Mesenteric fat pad (tissue), 1 donor: ENCODE results near the gene MYO1E. TPM values are rescaled to one million over a fixed set of nuclear protein-coding genes. Genes with fewer than 3 reads are reported as not detected.

Experiments used
- DNase-seq: peaks from one replicate; pipeline ENCODE4 v3.0.0-alpha.2; 2020; ENCODE audit warnings: low spot score
- total RNA-seq: library from RNA; stranded (reverse); fragmentation: NEBNext Ultra II Directional; extraction: Animal tissue kit (Norgen Biotek cat#: 25700); gene quantifications from one replicate; pipeline ENCODE4 v1.2.1, GENCODE V29; 2021
- donor health status: DM: yes; HTN: yes; CAD: no.

MYO1E gene
- total RNA-seq, 1 donor from 2014 or later, result 68.7 TPM

DNA sequence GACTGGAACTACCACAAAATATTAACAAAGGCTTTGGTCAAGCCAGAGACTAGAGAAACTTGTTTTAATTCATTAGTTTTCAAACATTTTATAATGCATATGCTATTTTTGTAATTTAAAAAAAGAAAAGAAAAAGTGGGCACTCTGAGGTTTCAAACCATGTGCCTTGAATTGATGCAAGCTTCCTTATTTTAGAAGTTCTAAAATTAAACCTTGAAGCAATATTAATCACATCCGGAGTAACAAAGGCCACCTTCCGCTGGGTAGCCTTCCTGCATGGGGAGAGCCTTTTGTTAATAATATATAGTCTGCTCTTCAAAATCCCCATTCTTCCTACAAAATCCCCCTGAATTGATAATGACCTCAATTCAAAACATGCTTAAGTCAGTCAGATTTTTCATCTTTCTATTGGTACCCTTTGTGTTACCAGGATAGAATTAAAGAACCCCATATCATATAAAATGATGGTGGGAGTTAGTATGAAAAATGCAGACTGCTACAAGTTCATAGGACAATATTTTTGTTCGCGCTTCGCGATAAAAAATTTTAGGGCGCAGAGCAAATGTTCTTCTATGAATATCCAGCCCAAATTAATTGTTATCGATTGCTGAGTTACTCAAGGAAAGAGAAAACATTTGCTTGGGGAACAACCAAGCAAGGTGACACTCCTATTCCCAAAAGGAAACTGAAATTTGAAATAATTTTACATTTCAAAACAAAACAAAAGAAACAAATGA, 135.4 kb downstream of the MYO1E start:
- DNase-seq, result no peak

DNA sequence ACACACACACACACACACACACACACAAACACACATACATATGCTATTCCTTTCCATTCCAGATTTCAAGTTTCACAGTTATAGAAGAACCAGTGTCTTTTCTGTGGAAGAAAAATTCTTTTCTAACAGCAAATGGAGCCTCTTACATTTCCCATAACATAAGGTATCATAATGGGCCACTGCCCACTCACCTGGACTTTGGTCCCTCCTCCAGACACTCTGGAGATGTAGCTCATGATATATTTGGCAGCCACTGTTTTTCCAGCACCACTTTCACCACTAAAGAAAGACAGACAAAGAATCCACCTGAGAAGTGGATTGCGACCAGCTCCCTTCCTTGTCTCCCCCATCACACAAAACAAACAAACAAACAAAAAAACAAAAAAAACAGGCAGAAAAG, 136.3 kb downstream of the MYO1E start:
- no peak for DNase-seq

DNA sequence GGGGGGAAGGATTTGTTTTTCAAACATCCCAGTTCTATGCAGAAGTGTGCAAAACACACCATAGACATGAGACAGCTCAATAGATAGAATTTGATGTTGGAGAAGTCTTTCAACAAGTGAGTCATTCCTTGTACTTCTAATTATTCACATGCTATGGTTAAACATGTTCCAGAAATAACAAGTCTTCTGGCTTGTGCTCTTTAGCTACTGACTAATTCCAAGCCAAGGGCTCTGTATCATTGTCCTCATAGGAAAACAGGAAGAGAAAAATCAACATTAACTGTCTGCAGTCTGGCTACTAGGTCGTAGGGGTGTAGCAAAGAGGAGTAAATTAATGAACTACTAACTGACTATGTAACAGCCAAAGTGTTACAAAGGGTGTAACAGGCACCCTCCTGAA, 140.2 kb downstream of the MYO1E start:
- no peak for DNase-seq

DNA sequence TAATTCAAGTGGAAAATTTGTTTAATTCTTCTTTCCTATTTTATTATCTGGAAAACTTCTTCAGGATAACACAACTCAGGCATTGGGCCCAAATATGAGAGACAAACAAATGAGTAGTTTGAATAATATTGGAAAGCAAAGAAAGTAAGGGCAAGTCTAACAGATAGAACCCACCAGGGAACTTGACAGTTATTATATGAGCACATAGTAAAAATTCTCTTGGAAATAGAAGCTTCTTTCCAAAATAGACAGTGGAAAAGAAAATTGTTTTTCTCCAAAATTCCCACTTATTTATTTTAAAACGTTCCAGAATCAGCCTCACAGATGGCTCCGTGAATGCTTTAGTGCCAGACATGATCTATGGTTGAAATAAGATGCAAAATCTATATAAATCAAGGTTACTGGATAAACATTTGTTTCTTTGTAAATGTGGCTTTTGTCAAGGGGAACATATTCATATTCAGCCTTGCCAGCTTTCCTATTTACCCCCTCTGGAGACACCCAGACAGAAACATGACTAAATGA, 142.1 kb downstream of the MYO1E start:
- no peak for DNase-seq

GRCh38 chr15:59229453-59229852, 143.2 kb downstream of the MYO1E start:
- DNase-seq, result no peak

DNA sequence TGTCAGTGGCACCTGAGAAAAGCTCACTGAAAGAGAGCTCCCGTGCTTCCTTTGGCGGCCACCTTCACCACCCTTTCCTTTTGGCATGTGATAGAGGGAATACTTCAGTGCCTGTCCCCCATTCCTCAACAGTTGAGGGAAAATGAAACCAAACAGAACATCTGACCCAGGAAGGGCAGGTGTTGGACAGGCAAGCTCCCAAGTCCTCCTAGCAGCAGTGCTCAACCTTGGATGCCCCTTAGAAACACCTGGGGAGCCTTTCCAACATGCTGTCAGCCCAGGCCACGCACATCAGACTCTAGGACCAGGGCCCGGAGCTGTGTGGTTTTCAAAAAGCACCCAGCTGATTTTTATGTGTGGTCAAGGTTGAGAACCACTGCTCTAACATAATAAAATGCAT, 143.7 kb downstream of the MYO1E start:
- no peak for DNase-seq

- no peak for DNase-seq
Observed at GRCh38 chr15:59227021-59227420, 145.7 kb downstream of the MYO1E start.

DNA sequence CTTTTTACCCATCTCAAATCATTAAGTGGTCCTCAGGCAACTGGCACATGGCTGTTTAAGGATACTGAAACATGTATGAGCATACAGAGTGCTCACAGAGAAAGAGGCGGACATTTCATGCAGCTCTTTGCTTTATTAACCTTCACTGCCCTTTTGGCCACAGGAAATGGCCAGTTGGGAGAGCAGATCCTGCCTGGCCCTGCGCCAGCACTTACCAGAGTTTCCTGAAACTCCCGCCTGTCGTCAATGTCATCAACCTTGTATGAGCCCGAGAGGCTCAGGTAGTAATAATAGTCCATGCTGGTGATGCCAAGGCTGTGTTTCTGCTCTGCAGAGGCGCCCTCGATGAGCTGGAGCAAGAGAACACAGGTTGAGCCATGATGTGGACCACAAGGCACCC, 148.2 kb downstream of the MYO1E start:
- no peak for DNase-seq

DNA sequence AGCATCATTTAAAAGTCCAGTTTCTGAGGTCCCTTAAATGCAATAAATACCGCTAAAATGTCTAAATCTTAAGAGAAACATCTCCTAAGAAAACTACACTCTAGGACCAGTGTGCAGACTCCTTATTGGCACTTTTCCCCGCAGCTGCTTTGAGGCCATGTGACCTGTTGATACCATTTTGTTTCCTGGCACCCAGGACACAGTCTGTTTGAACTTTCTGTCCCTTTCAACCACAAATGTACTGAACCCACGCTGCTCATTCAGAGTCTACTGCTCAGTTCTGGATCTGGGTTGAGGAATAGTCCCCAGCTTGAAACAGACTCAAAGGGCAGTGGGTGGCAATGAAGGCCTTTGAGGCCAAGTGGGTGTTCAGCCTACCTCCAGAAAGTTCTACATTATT, 148.9 kb downstream of the MYO1E start:
- DNase-seq, result no peak

GRCh38 chr15:59222906-59223550, 149.6 kb downstream of the MYO1E start:
- DNase-seq, result no peak

DNA sequence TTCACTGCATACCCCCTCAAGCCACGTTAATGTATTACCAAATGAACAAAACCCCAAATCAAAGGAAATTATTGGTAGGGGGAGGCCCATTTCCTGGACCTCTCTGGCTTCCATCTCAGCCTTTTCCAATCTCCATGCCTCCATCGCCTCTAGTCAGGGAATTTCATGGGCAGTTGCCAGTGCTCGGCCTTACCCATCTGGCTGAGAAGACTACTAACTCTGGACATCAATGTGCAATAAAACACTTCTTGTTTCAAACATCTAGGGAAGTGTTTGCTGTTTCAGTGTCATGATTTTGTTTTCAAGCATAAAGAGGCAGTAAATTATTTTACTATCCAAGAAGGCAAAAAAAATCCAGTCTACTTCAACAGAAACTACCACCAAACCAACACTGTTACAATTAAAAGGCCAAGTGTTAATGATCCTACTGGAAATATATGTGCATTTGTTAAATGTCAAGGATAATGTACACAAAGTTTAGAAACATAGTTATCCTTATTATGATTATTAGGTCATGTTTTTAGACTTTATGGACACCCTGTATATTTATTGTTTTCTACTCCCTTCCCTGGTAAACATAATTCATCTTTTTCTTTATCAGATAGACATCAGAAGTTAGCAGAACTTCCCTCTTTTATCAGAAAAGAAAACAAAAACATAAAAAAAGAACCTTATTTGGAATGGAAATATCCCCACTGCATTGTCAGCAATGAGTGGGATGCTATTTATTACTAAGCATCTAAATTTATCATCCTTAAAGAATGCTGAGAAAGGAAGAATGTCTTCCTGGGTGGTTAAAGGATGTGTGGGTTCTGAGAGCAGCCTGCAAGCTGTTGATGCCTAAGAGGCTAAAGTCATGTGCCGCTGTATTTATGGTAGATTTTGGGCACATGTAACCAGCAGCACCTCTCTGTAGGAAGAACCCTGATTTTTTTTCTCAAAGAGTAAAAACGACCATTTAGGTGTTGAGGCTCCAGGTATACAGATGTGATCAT, 150.9 kb downstream of the MYO1E start:
- no peak for DNase-seq

GRCh38 chr15:59218710-59219109, 154.0 kb downstream of the MYO1E start:
- DNase-seq, result no peak

DNA sequence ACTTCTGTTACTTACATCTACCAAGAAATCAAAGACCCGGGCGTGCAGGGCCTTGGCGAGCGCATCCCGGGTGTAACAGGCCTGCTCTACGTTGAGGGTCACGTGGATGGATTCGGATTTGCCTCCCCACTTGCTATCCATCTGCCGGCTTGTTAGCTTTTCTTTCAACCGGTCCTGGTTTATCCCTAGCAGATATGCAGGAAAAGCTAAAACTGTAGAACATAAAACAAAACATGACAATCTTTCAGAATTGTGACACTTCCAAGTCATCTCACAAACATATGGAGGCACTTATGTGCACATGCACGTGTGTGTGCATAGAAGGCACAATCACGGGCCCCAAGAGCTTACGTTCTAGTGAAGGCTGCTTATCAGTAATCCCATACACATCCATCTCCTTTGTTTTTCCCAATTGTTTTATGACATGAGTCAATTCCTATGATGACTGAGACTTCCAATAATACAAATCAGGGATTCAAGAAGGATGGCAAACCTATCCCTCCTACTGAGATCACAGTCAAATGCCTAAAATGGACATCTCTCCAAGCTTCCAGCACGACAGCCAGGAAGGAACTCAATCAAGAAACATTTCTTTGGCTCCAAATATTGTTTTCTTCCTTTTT, 154.7 kb downstream of the MYO1E start:
- DNase-seq, result no peak

DNA sequence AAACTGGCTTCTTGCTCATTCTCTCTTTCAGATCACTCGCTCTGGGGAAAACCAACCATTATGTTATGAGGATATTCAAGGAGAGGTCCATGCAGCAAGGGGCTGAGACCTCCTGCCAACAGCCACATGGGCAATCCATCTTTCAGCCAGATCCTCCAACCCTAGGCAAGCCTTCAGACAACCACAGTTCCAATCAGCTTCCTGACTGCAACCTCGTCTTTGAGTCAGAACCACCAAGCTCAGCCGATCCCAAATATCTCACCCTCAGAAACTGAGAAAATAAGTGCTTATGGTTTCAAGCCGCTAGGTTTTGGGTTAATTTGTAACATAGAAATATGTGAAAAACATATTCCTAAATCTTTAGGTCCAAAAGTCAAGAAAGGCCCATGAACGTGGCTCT, 155.8 kb downstream of the MYO1E start:
- no peak for DNase-seq

GRCh38 chr15:59210186-59210585, 162.5 kb downstream of the MYO1E start:
- DNase-seq, result no peak

DNA sequence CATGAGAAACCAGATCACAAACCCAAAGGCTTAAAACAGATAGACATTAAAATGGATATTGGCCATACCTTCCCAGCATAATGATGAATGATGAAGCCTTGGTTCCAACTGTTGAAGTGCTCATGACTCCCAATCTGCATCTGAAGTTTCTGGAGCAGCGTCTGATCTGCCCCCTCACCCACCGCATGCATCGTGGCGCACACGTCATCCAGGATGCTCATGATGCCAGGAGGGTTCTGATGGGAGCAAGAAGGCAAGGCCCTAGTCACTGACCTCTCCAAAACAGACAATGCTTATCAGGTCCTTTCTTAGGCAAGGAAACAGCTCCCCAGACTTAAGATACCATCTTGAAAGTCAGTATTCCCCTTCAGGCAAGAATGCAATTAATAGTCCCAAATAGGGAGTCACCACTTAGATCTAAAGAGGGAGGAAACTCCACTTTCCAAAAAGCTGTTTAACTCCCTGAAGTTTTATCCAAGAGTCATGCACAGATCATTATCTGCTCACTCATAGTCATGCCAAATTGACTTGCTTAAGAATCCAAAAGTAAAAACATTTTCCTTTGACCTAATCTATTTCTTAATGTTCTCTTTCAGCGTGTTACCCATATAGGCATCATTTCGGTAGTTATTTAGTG, 163.9 kb downstream of the MYO1E start:
- no peak for DNase-seq

DNA sequence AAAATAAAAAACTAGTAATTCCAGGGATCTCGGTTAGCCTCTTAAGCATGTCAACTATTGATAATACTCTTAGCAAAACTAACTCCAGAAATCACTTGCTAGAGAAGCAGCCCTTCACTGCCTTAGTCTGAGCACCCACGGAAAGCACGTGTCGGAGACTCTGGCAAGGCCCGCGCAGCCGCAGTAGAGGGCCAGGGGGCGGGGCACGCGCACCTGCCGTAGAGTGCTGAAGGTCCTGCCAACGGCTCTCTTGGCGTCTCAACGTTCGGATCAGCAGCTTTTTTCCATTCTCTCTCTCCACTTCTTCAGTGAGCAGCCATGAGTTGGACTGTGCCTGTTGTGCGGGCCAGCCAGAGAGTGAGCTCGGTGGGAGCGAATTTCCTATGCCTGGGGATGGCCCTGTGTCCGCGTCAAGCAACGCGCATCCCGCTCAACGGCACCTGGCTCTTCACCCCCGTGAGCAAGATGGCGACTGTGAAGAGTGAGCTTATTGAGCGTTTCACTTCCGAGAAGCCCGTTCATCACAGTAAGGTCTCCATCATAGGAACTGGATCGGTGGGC, 166.0 kb downstream of the MYO1E start, which contains the start of gene LDHAL6B:
Gene LDHAL6B (plus strand): TSS at position 221 of the 561 bp plus-strand sequence. CDS start 98 bp downstream, at position 319.
- no peak for DNase-seq

GRCh38 chr15:59205839-59206622, 166.6 kb downstream of the MYO1E start:
- DNase-seq, result no peak

GRCh38 chr15:59203657-59204056, 169.0 kb downstream of the MYO1E start:
- DNase-seq, result no peak
